ENCODE measurements around the gene TESMIN.

GRCh38 chr11:68735125-68735524 is 16.2 kb downstream of the TESMIN start:
- TF ChIP-seq TCF7L2 (IDR thresholded peaks at IDR 0.05; ENCODE audit: borderline replicate concordance, extremely low read depth, insufficient read depth, insufficient read length) (no peak), ZNF274 (IDR thresholded peaks at IDR 0.05; ENCODE audit: low read depth, low read length) (no peak), REST (IDR thresholded peaks at IDR 0.05; ENCODE audit: low read depth) (no peak), EGR1 (IDR thresholded peaks at IDR 0.05; ENCODE audit: low read depth) (no peak), POLR2A (IDR thresholded peaks at IDR 0.05; ENCODE audit: borderline replicate concordance, extremely low read depth, insufficient read depth, insufficient read length) (no peak), SP1 (IDR thresholded peaks at IDR 0.05; ENCODE audit: low read depth) (no peak), RAD21 (IDR thresholded peaks at IDR 0.05; ENCODE audit: low read depth) (no peak)
- TF ChIP-seq, protein P1, sequence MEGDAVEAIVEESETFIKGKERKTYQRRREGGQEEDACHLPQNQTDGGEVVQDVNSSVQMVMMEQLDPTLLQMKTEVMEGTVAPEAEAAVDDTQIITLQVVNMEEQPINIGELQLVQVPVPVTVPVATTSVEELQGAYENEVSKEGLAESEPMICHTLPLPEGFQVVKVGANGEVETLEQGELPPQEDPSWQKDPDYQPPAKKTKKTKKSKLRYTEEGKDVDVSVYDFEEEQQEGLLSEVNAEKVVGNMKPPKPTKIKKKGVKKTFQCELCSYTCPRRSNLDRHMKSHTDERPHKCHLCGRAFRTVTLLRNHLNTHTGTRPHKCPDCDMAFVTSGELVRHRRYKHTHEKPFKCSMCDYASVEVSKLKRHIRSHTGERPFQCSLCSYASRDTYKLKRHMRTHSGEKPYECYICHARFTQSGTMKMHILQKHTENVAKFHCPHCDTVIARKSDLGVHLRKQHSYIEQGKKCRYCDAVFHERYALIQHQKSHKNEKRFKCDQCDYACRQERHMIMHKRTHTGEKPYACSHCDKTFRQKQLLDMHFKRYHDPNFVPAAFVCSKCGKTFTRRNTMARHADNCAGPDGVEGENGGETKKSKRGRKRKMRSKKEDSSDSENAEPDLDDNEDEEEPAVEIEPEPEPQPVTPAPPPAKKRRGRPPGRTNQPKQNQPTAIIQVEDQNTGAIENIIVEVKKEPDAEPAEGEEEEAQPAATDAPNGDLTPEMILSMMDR (IDR thresholded peaks at IDR 0.05 in 2 of 3, conservative IDR thresholded peaks at IDR 0.05 in 1 of 3; ENCODE audit: borderline replicate concordance in 1 of 3, insufficient read depth in 1 of 3, low read depth in 2 of 3, low read length in 2 of 3): no peak
